BLaER1 treated with 17β-estradiol and CSF1 and Interleukin-3, amounts not matched to agents 10 nM and 100 nM (cell line): ENCODE data around the gene PKD1.

ENCODE experiments used
- H3K27ac ChIP-seq, 11 experiments: shearing (Covaris generic); formaldehyde crosslinking; 2 replicates each; pipeline ENCODE4 v1.8.1; 2022
- H3K27me3 ChIP-seq, 11 experiments: shearing (Covaris generic); formaldehyde crosslinking; 2 replicates each; pipeline ENCODE4 v1.8.1; 2022
- H3K36me3 ChIP-seq, 11 experiments: shearing (Covaris generic); formaldehyde crosslinking; 2 replicates each; pipeline ENCODE4 v1.8.1; 2022
- H3K4me1 ChIP-seq, 10 experiments: shearing (Covaris generic); formaldehyde crosslinking; 2 replicates each; pipeline ENCODE4 v1.8.1; 2022
- H3K4me2 ChIP-seq, 11 experiments: shearing (Covaris generic); formaldehyde crosslinking; 2 replicates each; pipeline ENCODE4 v1.8.1; 2022
- H3K4me3 ChIP-seq, 10 experiments: shearing (Covaris generic); formaldehyde crosslinking; 2 replicates each; pipeline ENCODE4 v1.8.1; 2022
- H3K9ac ChIP-seq, 11 experiments: shearing (Covaris generic); formaldehyde crosslinking; 2 replicates each; pipeline ENCODE4 v1.8.1; 2022
- H3K9me3 ChIP-seq, 11 experiments: shearing (Covaris generic); formaldehyde crosslinking; replicated peaks in 1 of 11; 2 replicates each; pipeline ENCODE4 v1.8.1; 2022
- H4K20me1 ChIP-seq, 11 experiments: shearing (Covaris generic); formaldehyde crosslinking; 2 replicates each; pipeline ENCODE4 v1.8.1; 2022
- Cebpa-rat ChIP-seq, 11 experiments: shearing (Covaris generic); IDR thresholded peaks; 2 replicates each; pipeline ENCODE4 v1.8.1; 2022

The PKD1 gene

GRCh38 chr16:2151188-2152091 is 15.7 kb upstream of the PKD1 start:
- peak overlapping the region; percentile 98 to 100 (median 100) for H3K4me2 ChIP-seq
- H4K20me1 ChIP-seq: peaks cover 77 to 92% (median 89%) of the 10 kb centered on the region in 11 experiments
- H3K27ac ChIP-seq: peak overlapping the region in 7 of 11 experiments; percentile 7 to 93 (median 90); a peak in 8 of 22 replicates
- H3K4me3 ChIP-seq: peak overlapping the region; percentile 79 to 95 (median 88); a peak in 16 of 20 replicates
- no peaks in the 10 kb centered on the region; a peak in 1 of 22 replicates for H3K27me3 ChIP-seq
- peaks cover 28 to 43% (median 38%) of the 10 kb centered on the region in 11 experiments for H3K36me3 ChIP-seq
- peaks cover 0 to 4% (median 0%) of the 10 kb centered on the region in 11 experiments; a peak in 1 of 22 replicates for H3K9me3 ChIP-seq
- H3K9ac ChIP-seq: peak overlapping the region; percentile 83 to 97 (median 94)
- peaks cover 54 to 68% (median 62%) of the 10 kb centered on the region in 10 experiments for H3K4me1 ChIP-seq
- TF ChIP-seq Cebpa-rat (IDR thresholded peaks at IDR 0.05): no peak

GRCh38 chr16:2150418-2151187 is 14.9 kb upstream of the PKD1 start:
- Histone ChIP-seq H3K9me3 (peaks cover 0 to 4% (median 0%) of the 10 kb centered on the region in 11 experiments; a peak in 1 of 22 replicates), H3K9ac (peak overlapping the region; percentile 83 to 97 (median 94); a peak in 20 of 22 replicates), H3K4me3 (peak overlapping the region in 8 of 10 experiments; percentile 79 to 95 (median 90); a peak in 17 of 20 replicates), H3K4me1 (peaks cover 54 to 68% (median 62%) of the 10 kb centered on the region in 10 experiments), H4K20me1 (peaks cover 77 to 95% (median 88%) of the 10 kb centered on the region in 11 experiments), H3K27ac (peak overlapping the region in 6 of 11 experiments; percentile 17 to 91 (median 39); a peak in 7 of 22 replicates), H3K36me3 (peaks cover 28 to 43% (median 38%) of the 10 kb centered on the region in 11 experiments), H3K4me2 (peak overlapping the region; percentile 98 to 100 (median 100)), H3K27me3 (no peaks in the 10 kb centered on the region; a peak in 1 of 22 replicates)
- TF ChIP-seq Cebpa-rat (IDR thresholded peaks at IDR 0.05): no peak

DNA sequence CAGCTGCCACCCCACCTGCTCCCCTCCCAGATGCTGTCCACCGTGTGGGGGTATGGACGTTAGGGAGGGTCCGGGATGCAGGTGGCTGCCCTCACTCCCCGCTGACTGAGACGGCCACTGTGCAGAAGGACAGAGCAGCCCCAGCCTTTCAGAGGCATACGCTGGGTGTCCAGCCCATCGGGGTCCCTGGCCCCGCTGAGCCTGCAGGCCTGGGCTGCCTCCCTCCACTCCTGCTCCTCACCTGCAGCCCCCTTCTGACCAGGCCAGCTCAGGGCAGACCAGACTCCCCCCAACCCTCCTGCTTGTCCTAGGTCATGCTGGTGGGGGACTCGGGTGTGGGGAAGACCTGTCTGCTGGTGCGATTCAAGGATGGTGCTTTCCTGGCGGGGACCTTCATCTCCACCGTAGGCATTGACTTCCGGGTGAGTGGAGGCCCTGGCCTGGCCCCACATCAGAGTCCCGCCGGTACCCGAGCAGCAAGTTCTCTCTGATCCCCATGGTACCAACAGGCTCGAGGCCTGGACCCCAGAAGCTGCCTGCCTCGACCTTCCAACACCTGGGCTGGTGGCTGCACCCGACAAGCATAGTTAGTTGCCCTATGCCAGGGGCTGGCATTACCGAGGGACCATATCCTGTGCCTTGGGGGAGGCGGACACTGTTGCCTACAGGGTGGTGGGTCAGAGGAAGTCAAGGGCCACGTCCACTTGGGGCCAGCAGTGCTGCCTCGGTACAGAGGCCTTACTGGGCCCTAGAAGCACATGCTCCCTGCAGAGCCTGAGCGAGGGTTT is 14.1 kb upstream of the PKD1 start:
- peaks cover 28 to 42% (median 37%) of the 10 kb centered on the region in 11 experiments for H3K36me3 ChIP-seq
- TF ChIP-seq Cebpa-rat (IDR thresholded peaks at IDR 0.05): no peak
- peak overlapping the region; percentile 98 to 100 (median 100) for H3K4me2 ChIP-seq
- H4K20me1 ChIP-seq: peaks cover 74 to 94% (median 85%) of the 10 kb centered on the region in 11 experiments
- H3K27ac ChIP-seq: peak overlapping the region in 6 of 11 experiments; percentile 17 to 91 (median 39); a peak in 7 of 22 replicates
- H3K9ac ChIP-seq: peak overlapping the region; percentile 38 to 97 (median 94); a peak in 19 of 22 replicates
- peaks cover 0 to 4% (median 0%) of the 10 kb centered on the region in 11 experiments; a peak in 1 of 22 replicates for H3K9me3 ChIP-seq
- H3K27me3 ChIP-seq: no peaks in the 10 kb centered on the region; a peak in 1 of 22 replicates
- peak overlapping the region; percentile 14 to 95 (median 88); a peak in 16 of 20 replicates for H3K4me3 ChIP-seq
- peaks cover 54 to 68% (median 62%) of the 10 kb centered on the region in 10 experiments for H3K4me1 ChIP-seq

GRCh38 chr16:2148714-2149629 is 13.3 kb upstream of the PKD1 start:
- Histone ChIP-seq H3K4me1 (peaks cover 54 to 75% (median 62%) of the 10 kb centered on the region in 10 experiments), H3K27ac (peak overlapping the region in 8 of 11 experiments; percentile 21 to 91 (median 49); a peak in 13 of 22 replicates), H3K27me3 (no peaks in the 10 kb centered on the region; a peak in 1 of 22 replicates), H3K9ac (peak overlapping the region; percentile 38 to 97 (median 94)), H3K4me2 (peak overlapping the region; percentile 98 to 100 (median 100)), H3K4me3 (peak overlapping the region; percentile 52 to 95 (median 88)), H3K36me3 (peaks cover 26 to 33% (median 30%) of the 10 kb centered on the region in 11 experiments), H4K20me1 (peaks cover 65 to 91% (median 77%) of the 10 kb centered on the region in 11 experiments), H3K9me3 (peaks cover 0 to 3% (median 0%) of the 10 kb centered on the region in 11 experiments; a peak in 1 of 22 replicates)
- no peak for TF ChIP-seq Cebpa-rat (IDR thresholded peaks at IDR 0.05)

DNA sequence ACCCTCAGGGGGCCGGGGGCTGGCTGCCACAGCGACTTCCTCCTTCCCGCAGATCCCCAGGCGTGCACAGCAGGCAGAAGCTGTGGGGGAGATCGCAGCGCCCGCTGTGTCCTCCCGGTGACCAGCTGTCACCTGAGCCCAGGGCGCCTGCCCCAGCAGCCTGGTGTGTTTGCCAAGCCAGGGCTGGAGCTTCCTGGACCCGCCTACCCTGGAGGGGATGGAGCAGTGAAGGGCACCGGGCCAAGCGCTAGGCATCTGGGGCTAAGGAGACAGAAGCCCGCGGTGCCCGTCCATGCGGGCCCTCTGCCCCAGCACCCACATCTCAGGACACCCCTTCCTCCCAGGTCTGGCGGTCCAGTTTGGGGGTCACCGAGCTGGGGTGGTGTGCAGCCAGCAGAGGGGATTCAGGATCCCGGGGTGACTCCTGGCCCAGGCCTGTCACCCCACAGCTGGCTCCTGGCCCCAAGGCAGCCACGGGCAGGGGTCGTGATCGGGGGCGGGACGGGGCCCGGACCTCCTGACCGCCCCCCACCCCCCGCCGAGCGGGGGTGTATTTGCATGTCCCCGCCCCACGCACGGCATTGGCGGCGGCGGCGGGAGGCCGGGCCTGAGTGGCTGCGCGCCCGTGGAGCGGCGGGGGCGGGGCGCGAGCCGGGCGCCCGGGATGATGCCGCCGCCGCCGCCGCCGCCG is 12.4 kb upstream of the PKD1 start, which contains the start of gene RAB26:
Gene RAB26 (plus strand): TSS at position 645 of the 691 bp plus-strand sequence. CDS start 159 bp downstream, outside the sequence.
- peak within 1 kb of the TSS; percentile 98 to 100 (median 100) for H3K4me2 ChIP-seq
- H3K36me3 ChIP-seq: peaks cover 18 to 25% (median 21%) of the 10 kb centered on the region in 11 experiments
- peaks cover 57 to 87% (median 68%) of the 10 kb centered on the region in 11 experiments for H4K20me1 ChIP-seq
- peak within 1 kb of the TSS; percentile 52 to 95 (median 88) for H3K4me3 ChIP-seq
- H3K9ac ChIP-seq: peak within 1 kb of the TSS; percentile 38 to 97 (median 94)
- no peak for TF ChIP-seq Cebpa-rat (IDR thresholded peaks at IDR 0.05)
- H3K27me3 ChIP-seq: no peaks in the 10 kb centered on the region; a peak in 1 of 22 replicates
- H3K27ac ChIP-seq: peak within 1 kb of the TSS in 8 of 11 experiments; percentile 21 to 91 (median 49); a peak in 14 of 22 replicates
- H3K9me3 ChIP-seq: no peaks in the 10 kb centered on the region
- H3K4me1 ChIP-seq: peaks cover 54 to 83% (median 62%) of the 10 kb centered on the region in 10 experiments

GRCh38 chr16:2147378-2147777 is 11.7 kb upstream of the PKD1 start:
- H3K27me3 ChIP-seq: no peaks in the 10 kb centered on the region; a peak in 1 of 22 replicates
- H3K36me3 ChIP-seq: peaks cover 10 to 17% (median 14%) of the 10 kb centered on the region in 11 experiments
- H3K9ac ChIP-seq: peak overlapping the region in 4 of 11 experiments; percentile 94 to 97 (median 95); a peak in 4 of 22 replicates
- H3K4me1 ChIP-seq: peaks cover 46 to 77% (median 54%) of the 10 kb centered on the region in 10 experiments
- H3K9me3 ChIP-seq: no peaks in the 10 kb centered on the region
- no peak for TF ChIP-seq Cebpa-rat (IDR thresholded peaks at IDR 0.05)
- no peak overlapping the region for H3K4me3 ChIP-seq
- peaks cover 49 to 80% (median 61%) of the 10 kb centered on the region in 11 experiments for H4K20me1 ChIP-seq
- peak overlapping the region in 10 of 11 experiments; percentile 98 to 100 (median 100); a peak in 17 of 22 replicates for H3K4me2 ChIP-seq
- H3K27ac ChIP-seq: peak overlapping the region in 1 of 11 experiments; percentile 21; a peak in 1 of 22 replicates
